GM12875 (cell line): ENCODE results near the gene TPRX1.
"Not testable (repeated sequence)": the region's sequence is repeated elsewhere in the genome, so short reads cannot be mapped to it uniquely, and the experiment has no call there.

Source experiments
- H3K4me3 ChIP-seq: one replicate; pipeline ENCODE4 v1.5.1; 2011; ENCODE audit warnings: low read depth, low read length, control low read depth
- TF ChIP-seq, protein P1 (sequence below): IDR thresholded peaks from 2 replicates; pipeline ENCODE4 v1.5.1; 2011; ENCODE audit warnings: low read depth, mild to moderate bottlenecking, control low read depth, inconsistent platforms, low read length, moderate library complexity, borderline replicate concordance; ENCODE audit not compliant: insufficient read depth

The TPRX1 gene, protein sequence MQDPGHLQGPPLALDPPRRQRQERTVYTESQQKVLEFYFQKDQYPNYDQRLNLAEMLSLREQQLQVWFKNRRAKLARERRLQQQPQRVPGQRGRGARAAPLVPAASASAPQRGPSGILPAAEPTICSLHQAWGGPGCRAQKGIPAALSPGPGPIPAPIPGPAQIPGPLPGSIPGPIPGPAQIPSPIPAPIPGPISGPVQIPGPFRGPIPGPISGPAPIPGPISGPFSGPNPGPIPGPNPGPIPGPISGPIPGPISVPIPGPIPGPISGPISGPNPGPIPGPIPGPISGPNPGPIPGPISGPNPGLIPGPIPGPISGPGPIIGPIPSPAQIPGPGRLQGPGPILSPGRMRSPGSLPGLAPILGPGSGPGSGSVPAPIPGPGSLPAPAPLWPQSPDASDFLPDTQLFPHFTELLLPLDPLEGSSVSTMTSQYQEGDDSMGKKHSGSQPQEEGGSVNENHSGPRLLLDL

DNA sequence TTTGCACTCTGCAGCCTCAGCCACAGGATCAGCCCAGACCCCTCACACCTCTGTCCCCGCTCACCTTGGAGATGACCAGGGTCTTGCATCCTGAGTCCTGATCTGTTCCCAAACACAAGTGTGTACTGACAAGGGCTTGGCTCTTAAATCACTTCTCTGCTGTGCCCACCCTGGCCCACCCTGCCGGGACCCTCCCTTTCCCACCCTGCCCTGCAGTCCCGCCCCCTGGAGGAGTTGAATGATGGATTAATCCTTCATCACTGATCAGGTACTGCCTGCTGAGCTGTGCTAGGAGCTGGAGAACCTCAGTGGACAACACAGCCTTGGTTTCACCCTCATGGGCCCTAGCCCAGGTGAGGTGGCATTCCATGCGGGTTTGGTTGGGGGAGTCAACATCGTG lies at the start of gene TPRX1:
TSS of gene TPRX1 (minus strand) at position 101 of the 400 bp plus-strand sequence. CDS start at position 89, 12 bp downstream.
- H3K4me3 ChIP-seq = not testable (repeated sequence)

DNA sequence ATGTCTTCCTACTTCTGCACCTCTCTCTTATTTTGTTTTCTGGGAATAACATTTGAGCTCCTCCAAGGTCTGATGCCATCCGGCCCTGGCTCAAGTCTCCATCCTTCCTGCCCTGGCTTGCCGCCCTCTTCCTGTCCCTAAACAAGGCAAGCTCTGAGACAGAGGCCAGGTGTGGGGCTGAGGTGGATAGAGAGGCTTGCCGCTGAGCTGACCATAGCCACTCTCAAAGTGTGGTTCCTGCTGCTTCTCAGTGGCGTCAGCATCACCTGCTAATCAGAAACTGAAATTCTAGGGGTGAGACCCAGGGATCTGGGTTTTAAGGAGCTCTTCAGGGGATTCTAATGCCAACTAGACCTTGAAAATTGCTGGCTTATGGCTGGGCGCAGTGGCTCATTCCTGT lies 48.7 kb upstream of the TPRX1 start:
- TF ChIP-seq, protein P1, sequence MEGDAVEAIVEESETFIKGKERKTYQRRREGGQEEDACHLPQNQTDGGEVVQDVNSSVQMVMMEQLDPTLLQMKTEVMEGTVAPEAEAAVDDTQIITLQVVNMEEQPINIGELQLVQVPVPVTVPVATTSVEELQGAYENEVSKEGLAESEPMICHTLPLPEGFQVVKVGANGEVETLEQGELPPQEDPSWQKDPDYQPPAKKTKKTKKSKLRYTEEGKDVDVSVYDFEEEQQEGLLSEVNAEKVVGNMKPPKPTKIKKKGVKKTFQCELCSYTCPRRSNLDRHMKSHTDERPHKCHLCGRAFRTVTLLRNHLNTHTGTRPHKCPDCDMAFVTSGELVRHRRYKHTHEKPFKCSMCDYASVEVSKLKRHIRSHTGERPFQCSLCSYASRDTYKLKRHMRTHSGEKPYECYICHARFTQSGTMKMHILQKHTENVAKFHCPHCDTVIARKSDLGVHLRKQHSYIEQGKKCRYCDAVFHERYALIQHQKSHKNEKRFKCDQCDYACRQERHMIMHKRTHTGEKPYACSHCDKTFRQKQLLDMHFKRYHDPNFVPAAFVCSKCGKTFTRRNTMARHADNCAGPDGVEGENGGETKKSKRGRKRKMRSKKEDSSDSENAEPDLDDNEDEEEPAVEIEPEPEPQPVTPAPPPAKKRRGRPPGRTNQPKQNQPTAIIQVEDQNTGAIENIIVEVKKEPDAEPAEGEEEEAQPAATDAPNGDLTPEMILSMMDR = no peak
- no peak overlapping the region for H3K4me3 ChIP-seq

- TF ChIP-seq, protein P1 = peak; percentile 20; the same call in 1 of the 2 replicates
- H3K4me3 ChIP-seq = no peak overlapping the region
These were observed 44.6 kb upstream of the TPRX1 start for GRCh38 chr19:47848823-47849473.

DNA sequence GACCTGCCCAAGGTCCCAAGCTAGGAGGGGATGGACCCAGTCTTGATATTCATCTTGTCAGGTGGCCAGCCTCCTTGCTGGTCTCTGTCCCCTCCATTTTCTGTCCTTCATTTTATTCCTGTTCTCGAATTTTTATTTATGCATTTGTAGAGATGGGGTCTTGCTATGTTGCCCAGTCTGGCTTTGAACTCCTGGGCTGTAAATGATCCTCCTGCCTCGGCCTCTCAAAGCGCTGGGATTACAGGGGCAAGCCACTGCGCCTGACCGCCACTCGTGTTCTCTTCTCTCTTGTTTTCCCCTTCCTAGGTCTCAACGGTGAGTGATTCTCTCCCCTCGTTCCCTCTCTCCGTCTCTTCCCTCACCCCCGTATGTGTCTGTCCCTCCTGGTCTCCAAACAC lies 44.1 kb upstream of the TPRX1 start:
- H3K4me3 ChIP-seq = no peak overlapping the region
- TF ChIP-seq, protein P1 = no peak

DNA sequence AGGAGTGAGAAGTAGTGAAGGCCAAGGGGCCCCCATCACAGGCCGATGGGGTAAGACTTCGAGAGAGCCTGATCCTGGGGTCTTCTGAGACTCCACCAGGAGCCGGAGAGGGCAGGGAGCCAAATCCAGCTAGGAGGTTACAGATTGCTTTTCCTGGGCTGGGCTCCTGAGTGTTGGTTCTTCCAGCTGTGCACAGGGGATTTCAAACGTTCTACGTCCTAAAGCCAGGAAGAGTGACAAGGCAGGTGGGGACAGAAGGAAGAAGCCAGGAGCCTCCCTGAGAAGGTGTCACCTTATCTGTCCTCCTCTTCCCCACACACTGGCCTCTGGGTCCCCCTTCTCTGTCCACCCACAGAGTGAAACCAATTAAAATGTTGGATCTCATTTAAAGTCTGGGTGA lies 38.6 kb upstream of the TPRX1 start:
- H3K4me3 ChIP-seq = no peak overlapping the region
- TF ChIP-seq, protein P1 = no peak

GRCh38 chr19:47839913-47840312 lies 35.6 kb upstream of the TPRX1 start:
- TF ChIP-seq, protein P1 = no peak
- no peak overlapping the region for H3K4me3 ChIP-seq

- no peak overlapping the region for H3K4me3 ChIP-seq
- TF ChIP-seq, protein P1 = no peak
These were observed 35.1 kb upstream of the TPRX1 start for GRCh38 chr19:47839411-47839810.
